Stimulated activated CD4-positive, alpha-beta T cell treated with anti-CD3 and anti-CD28 coated beads, Interleukin-12 subunit alpha, Interleukin-12 subunit beta, amount 100 ng/mL, for 4 hours (primary cell): ENCODE measurements around the gene PTCD2.
"Not testable (repeated sequence)": the region's sequence is repeated elsewhere in the genome, so short reads cannot be mapped to it uniquely, and the experiment has no call there.

ENCODE experiments used
- DNase-seq: peaks from one replicate; pipeline ENCODE4 v3.0.0-alpha.2; 2020

The PTCD2 gene

DNA sequence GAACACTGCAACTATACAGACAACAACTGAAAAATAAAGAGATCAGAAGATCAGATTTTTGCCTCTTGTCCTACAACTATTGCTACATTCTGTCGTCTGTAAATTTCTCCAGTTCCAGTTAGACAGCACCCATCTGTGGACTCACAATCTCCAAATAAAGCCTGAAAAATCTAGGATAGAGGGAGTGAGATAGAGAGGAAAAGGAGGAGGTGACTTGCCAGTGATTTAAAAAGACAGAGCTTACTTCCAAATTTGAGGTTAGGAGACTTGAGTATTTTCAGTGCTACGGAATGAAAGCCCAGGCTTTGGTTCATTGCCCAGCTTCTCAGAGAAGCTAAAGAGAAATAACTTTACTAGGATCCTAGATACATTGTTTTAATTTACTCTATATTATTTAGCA, 63.6 kb downstream of the PTCD2 start:
- no peak for DNase-seq

DNA sequence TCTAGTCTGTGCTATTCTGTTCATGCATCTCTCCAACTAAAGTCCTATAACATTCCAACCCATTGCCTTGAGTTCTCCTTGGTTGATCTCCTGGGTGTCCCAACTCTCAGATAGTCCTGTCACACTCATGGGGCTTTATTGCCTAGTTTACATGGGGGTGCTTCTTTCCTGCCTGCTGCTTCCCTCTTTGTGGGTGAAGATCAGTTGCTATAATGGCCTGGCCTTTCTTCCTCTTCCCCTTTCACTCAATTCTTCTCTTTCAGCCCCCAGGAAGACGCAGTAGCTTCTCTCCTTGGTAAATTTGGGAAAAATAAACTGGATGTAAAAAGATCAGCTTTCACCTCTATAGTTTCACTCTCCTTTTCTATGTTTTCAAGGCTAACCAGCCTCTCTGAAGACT, 66.5 kb downstream of the PTCD2 start:
- no peak for DNase-seq

DNA sequence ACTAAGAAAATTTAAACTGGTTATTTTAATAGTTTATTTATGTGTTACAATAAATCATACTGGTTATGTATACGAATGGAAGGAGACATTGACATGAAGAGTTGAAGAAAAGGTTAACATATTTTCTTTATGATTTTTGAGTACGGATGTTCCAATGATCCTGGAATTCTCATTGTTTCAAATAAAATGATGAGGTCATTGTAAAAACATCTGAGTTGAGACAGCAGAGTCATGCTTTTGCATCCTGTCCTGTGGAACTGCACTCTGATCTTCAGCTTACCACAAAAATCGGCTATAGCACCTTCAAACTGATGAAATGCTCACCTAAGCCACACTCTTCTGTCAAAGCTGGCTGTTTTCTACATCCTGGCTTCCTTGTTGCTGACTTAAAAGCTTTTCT, 67.8 kb downstream of the PTCD2 start:
- DNase-seq: no peak

DNA sequence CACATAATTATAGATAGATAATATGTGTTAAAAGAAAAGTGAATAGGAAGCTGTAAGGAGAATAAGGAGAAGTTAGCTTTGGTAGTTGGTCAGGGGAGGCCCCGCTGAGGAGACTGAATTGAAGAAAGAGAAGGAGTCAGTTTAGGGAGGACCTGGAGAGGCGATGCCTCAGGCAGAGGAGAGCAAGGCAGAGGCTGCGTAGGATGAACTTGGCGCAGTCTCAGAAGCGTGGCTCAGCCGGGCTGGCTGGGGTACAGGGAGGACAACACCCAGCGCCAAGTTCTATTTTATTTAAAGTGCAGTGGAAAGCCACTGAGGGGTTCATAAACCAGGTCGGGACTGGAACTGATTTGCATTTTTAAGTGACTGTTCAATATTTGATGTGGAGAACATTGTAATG, 68.5 kb downstream of the PTCD2 start:
- no peak for DNase-seq

DNA sequence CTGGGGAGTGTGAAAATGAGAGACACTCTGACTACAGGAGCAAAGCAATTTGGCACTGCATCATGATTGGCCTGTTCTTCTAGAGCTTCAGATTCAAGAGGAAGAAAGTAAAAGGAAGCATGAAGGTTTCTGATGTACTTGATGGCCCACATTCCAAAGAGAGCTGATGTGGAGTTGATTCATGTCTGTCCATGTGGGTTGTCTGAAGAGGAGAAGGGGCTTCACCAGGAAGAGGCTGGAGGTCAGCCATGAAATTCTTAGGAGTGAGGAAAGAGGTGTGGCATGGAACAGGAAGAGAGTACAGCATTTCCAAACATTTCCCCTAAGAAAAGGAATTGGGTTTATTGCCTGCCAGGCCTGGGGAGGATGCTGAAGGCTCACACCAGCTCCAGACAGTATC, 70.7 kb downstream of the PTCD2 start:
- DNase-seq: no peak

DNA sequence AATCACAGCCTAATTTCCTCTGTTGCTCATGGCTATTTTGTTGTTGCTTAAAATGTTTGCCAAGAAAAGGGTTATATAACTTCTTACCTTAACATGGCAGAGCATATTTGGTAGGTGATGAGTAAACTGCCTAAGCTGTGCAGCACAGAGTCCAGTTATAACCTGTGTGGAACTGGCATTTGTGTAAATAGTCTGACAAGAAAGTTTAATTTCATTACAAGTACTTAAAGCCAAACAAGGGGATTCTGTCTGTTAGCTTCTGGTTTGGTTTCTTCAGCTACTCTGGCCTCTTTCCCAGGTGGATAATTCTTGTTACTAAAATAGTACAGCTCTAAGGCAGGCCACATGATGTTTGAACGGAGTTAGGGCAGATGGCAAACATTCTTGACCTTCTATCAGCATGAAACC, 72.2 kb downstream of the PTCD2 start:
- no peak for DNase-seq

DNA sequence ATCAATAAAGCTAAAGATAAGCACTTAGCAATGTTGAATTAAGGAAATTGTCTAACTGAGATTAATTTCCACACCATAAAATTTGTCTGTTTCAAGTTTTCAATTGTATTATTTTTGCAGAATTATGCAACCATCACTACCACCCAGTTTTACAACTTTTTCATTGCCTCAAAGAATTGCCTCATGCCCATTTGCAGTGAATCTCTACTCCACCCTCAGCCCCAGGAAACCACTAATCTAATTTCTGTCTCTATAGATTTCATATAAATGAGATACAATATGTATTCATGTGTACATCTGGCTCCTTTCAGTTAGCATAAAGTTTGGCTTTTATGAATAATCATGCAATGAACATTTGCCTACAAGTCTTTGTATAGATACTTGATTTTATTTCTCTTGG, 72.9 kb downstream of the PTCD2 start:
- no peak for DNase-seq

DNA sequence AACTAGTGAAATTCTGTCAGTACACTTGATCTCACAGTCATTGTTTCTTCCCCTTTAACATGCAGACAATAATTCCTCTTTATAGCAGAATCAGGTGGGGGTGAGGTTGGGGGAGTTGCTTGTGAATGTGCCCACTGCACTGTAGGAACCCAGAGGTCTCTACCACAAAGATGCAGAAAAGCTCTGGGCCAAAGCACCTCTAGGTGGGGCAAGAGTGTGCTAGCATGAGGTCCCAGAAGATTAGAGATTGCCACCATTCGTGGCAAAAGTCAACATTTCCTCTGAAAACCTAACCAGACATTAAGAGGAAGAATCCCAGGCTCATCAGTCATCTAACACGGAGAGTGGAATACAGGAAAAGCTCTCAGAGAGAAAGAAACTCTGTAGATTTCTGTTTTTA, 74.5 kb downstream of the PTCD2 start:
- DNase-seq: no peak

DNA sequence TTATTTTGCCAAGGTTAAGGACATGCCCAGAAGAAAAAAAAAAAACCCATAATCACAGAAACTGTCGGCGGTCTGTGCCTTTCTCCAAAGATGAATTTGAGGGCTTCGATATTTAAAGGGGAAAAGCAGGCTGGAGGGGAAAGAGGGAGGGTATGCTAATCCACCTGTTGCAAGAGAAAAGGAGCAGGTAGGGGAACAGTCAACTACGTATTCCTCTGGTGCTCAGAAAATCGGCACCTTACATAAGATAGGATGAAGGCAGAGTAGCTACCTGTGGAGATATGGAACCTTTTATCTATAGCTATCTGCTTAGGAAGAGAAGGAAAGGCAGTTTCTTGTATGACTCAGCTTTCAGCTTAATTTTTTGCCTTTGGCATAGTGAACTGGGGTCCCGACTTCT, 77.7 kb downstream of the PTCD2 start:
- DNase-seq: no peak

DNA sequence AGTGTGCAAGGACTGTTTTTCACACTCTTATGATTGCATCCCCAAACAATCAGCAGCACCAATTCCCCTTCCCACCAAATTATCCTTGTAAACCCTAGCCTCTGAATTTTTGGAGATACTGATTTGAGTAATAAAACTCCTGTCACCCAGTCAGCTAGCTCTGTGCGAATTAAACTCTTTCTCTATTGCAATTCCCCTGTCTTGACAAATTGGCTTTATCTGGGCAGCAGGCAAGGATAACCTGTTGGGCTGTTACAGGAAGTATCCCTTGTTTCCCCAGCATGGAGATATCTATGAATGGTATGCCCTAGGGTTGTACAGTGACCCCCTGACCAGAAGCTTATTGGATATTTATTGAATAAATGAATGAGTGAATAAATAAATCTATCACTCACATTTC, 80.8 kb downstream of the PTCD2 start:
- no peak for DNase-seq

DNA sequence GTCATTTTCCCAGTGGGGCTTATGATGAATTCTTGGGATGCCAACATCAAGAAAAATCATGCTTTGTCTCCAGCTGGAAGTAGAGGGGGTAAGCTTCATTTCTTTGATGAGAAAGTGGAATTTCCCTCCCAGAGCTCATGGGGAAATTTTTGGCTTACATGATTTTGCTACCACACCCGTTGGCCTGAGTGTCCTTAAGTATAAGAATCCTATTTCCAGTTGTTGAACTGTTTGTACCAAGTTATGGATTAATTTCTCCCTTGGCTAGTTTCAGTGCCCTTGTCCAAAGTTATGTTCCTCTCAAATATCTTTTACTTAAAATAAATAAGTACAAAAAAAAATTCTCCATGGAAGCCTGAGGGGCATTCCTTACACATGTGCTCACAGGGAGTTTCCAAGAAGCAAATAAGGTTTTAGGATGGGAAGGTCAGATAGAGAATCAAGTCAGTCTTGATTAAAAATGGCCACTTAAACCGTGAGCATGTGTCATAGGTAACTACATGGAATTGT, 82.3 kb downstream of the PTCD2 start:
- DNase-seq: no peak

DNA sequence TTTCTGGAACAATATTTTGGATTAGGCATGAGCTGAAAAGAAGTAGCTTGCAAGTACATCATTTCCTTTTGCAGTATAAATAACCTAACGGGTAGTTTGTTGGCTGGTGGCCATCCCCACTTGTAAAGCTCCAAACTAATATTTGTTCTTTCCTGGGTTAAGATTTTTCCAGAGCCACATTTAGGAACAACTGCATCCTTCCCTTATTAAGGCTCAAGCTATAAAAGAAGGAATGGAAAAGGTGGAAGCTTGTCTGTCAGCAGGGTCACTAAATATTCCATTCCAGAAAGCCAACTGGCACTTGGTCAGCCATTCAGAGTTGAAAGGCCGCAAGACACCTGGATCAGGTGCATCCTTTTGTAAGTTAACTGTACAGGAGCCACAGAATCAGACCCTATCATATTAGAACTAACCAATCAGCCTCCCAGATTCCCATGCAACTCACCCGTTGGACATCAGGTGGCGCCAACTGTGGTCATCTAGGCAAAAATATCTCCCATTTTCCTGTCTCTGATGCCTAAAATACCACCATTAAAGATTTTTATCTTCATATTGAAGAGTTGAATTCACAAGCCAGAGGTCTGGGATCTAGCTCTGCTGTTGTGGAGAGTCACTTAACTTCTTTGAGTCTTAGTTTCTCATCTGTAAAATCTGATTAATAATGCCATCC, 82.9 kb downstream of the PTCD2 start:
- no peak for DNase-seq

DNA sequence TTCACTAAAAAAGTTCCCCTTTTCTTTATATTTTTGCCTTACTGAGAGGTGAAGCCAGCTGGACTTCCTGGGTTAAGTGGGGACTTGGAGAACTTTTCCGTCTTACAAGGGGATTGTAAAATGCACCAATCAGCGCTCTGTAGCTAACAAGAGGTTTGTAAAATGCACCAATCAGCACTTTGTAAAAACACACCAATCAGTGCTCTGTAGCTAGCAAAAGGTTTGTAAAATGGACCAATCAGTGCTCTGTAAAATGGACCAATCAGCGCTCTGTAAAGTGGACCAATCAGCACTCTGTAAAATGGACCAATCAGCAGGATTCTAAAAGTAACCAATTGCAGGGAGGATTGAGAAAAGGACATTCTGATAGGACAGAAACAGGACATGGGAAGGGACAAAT, 84.6 kb downstream of the PTCD2 start:
- not testable (repeated sequence) for DNase-seq

DNA sequence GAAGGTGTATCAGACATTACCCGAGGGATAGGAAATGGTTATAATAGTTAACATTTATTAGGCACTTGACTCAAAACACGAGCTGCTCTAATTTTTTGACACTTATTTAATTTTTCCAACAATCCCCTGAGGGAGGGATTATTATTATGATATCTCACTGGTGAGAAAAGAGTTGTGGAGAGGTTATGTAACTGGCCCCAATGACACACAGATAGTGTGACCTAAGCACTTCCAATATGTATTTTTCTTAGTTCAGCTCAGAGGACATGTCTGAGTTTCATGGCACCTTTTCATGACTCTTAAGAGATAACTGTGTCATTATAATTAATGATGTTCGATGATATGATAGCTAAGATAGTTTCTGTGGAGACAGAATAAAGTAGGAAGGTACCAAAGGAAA, 86.9 kb downstream of the PTCD2 start:
- no peak for DNase-seq

DNA sequence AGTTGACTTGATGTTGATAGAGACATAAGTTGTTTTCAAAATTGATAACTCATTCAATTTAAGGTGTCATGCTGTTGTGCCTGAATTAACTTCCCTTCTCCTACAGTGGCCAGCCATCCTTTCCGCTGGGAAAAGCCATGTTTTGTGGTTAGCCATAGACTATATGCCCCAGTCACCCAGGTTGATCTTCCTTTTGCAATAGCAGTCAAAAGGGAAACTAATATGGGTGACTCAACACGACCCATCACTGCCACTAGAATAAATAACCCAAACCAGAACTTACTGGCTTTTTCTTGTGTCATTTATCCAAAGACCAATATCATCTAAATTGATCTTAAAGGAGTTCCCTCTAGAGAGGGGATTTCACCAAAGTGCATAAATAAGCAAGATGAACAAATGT, 87.4 kb downstream of the PTCD2 start:
- DNase-seq: no peak

DNA sequence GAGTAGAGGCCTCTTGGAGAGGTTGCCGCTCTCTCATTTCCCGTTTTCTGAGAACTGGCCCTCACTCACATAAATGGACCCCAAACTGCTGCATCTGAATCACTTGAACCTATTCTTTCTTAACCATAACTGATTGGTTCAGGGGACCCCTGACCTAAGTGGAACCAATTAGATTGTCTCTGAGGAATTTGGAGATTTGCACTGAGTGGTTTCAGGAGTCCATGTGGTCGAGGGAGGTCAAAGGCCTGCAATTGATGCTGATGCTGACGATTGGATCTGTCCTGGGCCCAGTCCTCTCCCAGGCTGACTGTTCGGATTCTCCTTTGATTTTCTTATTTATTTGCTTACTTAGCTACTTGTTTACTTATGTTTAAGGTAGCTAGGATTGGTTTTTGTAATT, 88.0 kb downstream of the PTCD2 start:
- DNase-seq: no peak

DNA sequence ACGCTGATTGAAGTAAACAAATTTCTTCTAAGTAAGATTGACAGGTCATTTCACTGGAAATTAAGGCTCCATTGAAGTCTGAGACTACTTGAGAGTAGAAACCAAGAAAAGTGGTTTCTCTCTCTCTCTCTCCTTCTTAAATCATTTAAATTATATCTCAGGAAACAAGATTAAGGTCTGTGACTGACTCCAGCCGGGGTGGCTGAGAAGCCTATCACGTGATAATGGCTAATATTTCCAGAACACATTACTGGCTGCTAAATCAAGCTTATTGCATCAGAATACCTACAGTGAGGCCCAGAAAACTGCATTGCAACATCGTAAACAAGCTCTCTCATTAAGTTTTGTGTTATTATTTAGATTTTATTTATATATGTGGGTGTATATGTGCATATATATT, 88.4 kb downstream of the PTCD2 start:
- no peak for DNase-seq

DNA sequence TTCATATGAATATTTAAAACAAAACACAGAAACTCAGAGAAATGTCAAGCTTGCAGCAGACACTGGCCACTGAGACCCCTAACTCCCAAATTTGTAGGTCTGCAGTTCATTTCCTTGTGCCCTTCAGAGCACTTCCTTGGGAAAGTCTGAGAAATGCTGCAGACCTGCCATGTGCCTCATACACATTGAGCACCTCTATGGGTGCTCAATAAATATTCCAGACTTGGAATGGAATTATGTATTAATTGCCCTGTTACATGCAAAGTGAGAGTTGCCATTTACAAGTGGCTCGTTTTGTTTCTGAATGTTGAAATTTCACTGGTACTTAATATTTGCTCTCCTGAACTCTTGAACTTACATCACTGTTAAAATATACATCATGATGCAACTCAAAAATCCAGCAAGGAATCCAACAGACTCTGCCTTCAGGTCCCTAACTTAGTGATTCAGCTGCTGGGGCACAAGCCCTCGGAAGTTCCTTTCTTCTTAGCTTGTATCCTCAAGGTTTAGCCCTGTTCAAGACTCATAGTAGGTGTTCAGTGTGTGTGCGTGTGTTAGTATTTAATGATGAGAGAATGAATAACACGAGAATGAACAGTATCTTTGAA, 90.6 kb downstream of the PTCD2 start:
- no peak for DNase-seq

DNA sequence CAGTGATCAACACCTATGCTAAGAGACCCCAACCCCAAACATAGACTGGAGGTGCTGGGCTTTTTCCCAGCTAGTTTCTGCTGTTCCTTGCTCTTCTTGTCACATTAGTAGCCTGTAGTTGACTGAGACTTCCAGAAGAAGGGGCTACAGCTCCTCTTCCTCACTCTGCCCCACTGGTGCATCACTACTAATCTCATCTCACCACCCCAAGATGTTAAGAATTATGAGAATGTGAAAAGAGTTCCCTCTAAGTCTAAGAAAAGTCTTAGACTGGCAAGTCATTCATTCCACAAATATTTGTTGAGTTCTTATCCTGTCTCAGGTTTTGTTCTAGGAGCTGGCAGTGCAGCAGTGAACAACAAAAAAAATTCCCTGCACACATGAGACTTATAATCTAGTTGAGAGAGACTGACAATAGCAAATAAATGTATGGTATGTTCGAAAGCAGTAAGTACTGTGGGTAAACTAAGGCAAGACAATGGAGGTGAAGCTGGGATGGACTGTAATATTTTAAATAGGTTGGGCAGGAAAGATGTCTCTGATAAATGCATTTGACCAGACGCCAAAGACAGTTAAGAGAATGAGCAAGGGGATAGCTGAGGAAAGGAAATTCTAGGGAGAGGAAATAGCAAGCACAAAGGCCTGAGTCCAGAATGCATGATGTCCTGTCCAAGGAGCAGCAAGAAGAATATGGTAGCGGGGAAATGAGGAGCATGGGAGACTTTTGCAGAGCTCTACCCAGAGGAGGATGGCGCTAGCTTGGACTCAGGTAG, 92.3 kb downstream of the PTCD2 start:
- DNase-seq: no peak

DNA sequence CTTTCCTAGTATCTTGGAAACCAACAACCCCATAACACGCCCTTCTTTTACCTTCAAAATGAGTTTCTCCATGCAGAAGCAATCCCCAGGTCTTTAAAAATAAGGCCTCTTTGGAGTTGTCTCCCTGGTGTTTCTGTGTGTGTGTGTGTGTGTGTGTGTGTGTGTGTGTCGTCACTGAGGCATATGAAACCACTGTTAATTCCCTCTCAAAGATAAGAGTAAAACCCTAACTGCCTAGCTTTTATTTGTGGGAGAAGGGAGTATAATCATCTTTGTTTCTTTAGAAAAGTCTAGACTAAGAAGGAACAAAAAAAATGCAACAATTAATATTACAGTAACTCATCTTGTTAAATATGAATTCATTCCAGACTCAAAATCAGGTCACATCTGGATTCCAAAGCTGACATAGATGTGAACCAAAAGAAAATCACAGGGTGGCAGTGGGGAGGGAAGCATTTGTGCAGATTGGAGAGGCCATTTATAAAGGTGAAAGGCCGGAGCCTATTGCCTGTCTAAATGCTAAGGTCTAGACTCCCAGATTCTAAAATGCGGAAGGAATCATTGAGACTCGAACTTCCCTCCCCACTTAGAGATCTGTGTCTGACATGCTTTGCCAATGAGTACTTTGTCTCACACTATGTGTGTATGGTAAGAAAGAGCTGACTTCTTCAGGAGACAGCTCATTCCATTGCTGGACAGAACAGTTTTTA, 95.6 kb downstream of the PTCD2 start:
- no peak for DNase-seq

DNA sequence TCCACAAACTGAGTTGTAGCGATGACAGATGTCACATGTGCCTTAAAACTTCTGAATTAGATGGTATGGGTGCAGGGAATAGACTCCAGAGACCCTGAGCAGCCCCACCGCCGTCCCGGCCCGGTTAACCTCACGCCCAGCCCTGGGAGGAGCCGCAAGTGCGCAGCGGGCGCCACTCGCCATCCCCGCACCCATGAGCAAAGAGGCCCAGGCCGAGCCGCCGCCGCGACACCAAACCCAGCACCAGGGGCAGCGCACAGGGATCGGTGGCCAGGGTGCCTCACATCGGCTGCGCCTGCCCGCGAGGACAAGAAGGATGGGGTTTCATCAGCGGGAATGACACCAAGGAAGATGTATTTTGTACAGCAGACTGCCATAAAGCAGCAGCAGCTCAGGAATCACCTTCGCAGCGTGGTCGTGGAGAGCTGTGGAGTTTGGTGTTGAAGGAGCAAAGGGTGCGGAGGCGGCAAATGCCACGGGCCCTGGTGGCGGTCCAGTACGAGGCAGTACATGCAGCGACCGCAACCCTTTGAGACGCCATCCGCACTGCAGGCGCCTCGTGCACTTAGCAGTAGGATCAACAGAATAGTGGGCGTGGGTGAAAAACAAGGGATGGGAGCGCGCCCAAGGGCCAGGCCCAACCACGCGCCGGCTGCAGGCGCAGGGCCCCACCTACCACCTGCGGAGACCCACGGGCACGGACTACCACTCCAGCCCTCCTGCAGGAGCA, 97.3 kb downstream of the PTCD2 start:
- DNase-seq: no peak
